ENCODE measurements around the gene ZNF575.

ZNF575 gene

GRCh38 chr19:43532962-43533545 lies at the start of gene ZNF575:
ZNF575 (plus strand) TSS chr19:43533188; CDS start chr19:43534423, 1,235 bp downstream.
- in situ Hi-C loops (cut with HindIII; ENCODE audit: low sequenced_read_pairs): loop anchor here (25.0 kb wide), 1 partner anchor 96 kb away; no protein-coding TSS in a partner anchor

DNA sequence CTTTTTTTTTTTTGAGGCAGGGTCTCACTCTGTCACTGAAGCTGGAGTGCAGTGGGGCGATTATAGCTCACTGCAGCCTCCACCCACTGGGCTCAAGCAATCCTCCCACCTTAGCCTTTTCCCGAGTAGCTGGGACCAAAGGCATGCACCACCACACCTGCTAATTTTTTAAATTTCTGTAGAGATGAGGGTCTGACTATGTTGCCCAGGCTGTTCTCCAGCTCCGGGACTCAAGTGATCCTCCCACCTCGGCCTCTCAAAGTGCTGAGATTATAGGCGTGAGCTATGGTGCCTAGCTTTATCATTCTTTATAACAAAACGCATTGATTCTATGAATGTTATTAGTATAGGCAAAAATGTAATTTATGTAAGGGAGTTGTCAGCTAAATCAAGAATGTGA lies 49.7 kb upstream of the ZNF575 start:
- in situ Hi-C loops (cut with HindIII; ENCODE audit: low sequenced_read_pairs): no loop called here

GRCh38 chr19:43485951-43486350 lies 47.0 kb upstream of the ZNF575 start:
- in situ Hi-C loops (cut with HindIII; ENCODE audit: low sequenced_read_pairs): no loop called here

GRCh38 chr19:43486412-43486811 lies 46.6 kb upstream of the ZNF575 start:
- in situ Hi-C loops (cut with HindIII; ENCODE audit: low sequenced_read_pairs): no loop called here

GRCh38 chr19:43488179-43488578 lies 44.8 kb upstream of the ZNF575 start:
- in situ Hi-C loops (cut with HindIII; ENCODE audit: low sequenced_read_pairs): no loop called here

DNA sequence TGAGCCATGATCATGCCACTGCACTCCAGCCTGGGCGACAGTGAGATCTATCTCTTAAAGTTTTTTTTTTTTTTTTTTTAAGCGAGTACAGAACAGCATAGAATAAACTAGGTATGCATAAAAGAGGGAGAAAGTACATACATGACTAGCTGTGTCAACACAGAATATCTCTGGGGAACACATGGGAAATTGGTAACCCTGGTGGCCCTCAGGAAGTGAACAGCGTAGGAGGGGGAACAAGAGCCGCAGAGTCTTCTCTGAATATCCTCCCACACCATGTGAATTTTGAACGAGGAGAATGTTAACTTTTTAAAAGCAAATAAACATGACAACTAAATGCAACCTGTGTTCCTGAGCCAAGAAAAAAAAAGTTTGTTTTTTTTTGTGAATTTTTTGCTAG lies 43.7 kb upstream of the ZNF575 start:
- in situ Hi-C loops (cut with HindIII; ENCODE audit: low sequenced_read_pairs): no loop called here

DNA sequence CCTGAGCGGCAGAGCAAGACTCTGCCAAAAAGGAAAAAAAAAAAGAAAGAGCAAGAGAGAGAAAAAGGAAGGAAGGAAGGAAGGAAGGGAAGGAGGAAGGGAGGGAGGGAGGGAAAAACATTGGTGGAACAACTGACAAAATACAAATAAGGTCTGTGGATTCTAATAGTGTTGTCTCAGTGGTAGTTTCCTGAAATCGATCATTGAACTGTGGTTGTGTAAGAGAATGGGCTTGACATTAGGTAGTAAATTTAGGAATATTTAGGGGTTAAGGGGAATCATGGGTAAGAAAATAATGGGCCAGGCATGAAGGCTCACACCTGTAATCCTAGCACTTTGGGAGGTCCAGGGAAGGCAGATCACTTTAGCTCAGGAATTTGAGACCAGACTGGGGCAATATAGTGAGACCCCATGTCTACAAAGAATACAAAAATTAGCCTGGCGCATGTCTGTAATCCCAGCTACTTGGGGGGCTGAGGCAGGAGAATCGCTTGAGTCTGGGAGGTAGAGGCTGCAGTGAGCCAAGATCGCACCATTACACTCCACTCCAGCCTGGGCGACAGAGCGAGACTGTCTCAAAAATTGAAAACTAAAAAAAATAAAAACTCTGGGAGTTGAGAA lies 42.9 kb upstream of the ZNF575 start:
- in situ Hi-C loops (cut with HindIII; ENCODE audit: low sequenced_read_pairs): no loop called here

- in situ Hi-C loops (cut with HindIII; ENCODE audit: low sequenced_read_pairs): no loop called here
Measured at GRCh38 chr19:43490759-43491158, 42.2 kb upstream of the ZNF575 start.

DNA sequence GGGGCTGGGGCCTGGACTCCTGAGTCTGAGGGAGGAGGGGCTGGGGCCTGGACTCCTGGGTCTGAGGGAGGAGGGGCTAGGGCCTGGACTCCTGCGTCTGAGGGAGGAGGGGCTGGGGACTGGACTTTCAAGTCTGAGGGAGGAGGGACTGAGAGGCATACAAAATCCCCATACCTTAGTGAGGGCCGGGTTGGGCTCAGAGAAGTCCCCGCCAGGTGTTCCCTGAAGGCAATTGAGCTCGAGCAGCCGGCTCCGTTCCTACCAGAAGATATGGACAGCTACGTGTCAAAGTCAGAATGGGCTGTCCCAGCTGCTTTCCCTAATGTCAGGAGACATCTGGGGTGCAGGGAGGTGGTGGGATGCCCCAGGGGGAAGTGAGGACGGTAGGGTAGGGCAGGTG lies 37.9 kb upstream of the ZNF575 start:
- in situ Hi-C loops (cut with HindIII; ENCODE audit: low sequenced_read_pairs): no loop called here

DNA sequence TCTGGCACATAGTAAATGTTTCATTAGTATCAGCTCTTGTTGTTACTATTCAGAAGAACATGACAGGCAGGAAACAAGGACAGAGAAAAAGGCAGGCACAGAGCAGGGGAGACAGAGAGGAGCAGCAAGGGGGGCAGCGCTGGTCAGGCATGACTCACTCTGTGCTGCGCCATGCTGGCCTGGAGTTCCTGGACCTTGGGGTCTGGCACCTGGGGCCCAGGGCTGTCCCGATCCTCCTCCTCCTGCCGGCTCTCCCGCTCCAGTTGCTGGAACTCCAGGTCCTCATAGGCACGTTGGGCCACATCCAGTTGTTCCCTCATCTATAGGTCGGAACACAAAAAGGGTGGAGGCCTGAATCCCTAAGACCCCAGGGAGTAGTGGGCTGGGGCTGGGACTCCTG lies 36.0 kb upstream of the ZNF575 start:
- in situ Hi-C loops (cut with HindIII; ENCODE audit: low sequenced_read_pairs): no loop called here

DNA sequence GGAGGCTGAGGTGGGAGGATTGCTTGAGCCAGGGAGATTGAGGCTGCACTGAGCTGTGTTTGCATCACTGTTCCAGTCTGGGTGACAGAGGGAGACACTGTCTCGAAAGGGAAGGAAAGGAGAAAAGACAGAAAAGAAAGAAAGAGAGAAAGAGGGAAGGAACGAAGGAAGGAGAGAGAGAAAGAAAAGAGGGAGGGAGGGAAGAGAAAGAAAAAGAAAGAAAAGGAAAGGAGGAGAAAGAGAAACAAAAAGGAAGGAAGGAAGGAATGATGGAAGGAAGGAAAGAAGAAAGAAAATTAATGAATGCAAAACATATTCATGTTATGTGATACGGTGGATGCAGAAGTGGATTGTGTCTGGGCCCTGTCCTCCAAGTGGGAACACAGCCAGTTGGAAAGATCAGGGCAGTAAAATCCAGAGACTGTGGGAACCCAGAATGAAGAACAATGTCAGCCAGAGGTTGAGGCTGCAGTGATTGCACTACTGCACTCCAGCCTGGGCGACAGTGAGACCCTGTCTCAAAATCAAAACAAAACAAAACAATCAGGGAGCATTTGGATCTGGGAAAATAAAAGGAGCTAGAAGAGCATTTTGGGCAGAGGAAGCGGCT lies 34.6 kb upstream of the ZNF575 start:
- in situ Hi-C loops (cut with HindIII; ENCODE audit: low sequenced_read_pairs): no loop called here

DNA sequence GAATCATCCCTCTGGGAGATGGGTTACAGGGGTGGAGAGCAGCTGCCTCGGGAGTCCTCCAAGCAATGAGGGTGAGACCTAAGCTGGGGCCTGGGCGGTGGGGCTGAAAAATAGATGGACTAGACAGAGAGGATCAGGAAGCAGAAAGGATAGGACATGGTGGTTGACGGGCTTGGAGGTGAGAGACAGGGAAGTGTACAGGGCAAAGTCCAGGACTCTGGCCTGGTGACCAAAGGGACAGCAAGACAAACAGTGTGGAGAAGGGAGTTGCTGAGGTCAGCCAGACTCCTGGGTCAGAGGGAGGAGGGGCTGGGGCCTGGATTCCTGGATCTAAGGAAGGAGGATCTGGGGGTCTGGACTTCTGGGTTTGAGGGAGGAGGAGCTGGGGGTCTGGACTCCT lies 33.9 kb upstream of the ZNF575 start:
- in situ Hi-C loops (cut with HindIII; ENCODE audit: low sequenced_read_pairs): no loop called here

DNA sequence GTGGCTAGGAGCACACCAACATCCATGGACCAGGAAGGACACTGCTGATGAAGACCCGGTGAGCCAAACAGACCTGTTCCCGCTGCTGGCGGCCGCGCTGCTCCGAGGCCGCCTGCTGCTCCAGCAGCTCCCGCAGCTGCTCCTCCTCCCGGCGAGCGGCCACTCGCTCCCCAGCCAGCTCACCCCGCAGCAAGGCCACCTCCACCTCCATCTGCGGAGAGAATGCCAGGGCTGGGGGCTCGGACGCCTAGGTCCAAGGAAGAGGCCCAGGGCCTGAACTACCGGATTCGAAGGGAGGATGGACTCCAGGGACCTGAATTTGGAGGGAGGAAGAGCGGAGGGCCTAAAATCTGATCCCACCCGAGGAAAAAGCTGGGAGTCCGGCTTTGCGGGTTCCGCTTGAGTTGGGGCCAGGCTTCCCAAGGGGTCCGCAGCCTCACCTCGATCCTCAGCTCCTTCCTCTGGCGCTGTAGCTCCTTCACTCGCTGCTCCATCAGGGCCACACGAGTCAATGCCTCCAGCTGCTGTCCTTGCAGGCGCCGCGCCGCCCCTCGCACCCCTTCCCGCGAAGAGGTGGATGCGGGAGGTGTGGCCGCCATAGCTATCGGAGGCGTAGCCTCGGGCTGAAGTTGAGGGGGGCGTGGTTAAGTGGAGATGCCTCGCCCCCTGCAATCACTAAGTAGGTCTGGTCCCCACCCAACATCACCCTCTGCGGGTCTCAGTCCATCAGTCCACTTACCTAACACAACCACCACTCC lies 31.1 kb upstream of the ZNF575 start:
- in situ Hi-C loops (cut with HindIII; ENCODE audit: low sequenced_read_pairs): no loop called here

DNA sequence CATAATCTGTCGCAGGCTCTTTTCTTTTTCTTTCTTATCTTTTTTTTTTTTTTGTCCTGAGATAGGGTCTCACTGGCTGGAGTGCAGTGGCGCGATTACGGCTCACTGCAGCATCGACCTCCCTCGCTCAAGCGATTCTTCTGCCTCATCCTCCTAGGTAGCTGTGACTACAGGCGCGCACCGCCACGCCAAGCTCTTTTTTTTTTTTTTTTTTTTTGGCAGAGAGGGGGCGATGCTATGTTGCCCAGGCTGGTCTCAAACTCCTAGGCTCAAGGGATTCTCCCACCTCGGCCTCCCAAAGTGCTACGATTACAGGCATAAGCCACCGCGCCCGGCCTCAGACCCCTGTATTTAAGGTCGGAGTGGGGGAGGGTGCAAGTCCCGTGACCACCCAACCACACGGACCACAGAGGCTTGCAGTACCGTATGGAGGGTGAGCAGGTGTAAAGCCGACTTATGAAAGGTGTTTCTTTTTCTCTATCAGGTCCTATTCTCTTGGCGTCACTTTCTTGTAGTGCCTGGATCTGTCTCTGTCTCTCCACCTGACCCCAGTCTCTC lies 30.5 kb upstream of the ZNF575 start:
- in situ Hi-C loops (cut with HindIII; ENCODE audit: low sequenced_read_pairs): no loop called here

DNA sequence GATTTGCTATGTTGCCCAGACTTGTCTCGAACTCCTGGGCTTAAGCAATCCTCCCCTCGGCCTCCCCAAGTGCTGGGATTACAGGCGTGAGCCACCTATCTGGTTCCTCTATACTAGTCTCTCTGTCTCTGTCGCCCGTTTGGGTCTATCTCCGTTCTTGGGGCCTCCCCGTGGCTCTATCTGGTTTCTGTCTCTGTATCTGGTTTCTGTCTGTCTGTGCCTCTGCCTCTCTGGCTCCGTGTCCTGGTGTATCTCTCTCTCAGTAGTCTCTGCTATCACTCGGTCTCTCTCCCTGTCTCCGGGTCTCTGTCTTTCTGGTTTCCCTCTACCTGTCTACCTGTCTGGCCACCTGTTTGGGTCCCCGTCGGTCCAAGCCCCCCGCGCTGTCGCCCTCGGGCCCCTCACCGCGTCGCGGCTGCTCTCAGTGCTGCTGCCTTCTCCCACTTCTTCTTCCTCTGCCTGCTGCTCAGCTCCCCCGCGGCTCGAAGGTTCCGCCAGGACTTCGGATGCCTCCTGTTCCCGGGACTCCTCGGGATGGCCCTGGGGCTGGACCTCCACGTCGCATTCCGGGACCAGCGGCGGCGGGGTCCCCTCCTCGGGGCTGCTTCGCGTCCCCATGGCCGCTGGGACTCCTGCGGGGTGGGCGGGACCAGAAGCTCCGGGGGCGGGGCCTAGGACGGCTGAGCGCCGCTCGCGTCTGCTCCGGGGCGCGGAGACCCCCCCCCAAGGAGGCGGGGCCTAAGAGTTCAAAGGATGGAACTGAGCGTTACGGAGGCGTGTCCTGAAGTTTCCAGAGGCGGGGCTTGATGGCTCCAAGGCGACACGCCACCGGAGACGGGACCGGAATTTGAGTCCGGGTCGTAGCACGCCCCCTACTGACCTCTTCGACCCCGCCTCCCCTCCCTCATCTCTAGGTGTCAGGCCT lies 29.2 kb upstream of the ZNF575 start:
- in situ Hi-C loops (cut with HindIII; ENCODE audit: low sequenced_read_pairs): no loop called here

DNA sequence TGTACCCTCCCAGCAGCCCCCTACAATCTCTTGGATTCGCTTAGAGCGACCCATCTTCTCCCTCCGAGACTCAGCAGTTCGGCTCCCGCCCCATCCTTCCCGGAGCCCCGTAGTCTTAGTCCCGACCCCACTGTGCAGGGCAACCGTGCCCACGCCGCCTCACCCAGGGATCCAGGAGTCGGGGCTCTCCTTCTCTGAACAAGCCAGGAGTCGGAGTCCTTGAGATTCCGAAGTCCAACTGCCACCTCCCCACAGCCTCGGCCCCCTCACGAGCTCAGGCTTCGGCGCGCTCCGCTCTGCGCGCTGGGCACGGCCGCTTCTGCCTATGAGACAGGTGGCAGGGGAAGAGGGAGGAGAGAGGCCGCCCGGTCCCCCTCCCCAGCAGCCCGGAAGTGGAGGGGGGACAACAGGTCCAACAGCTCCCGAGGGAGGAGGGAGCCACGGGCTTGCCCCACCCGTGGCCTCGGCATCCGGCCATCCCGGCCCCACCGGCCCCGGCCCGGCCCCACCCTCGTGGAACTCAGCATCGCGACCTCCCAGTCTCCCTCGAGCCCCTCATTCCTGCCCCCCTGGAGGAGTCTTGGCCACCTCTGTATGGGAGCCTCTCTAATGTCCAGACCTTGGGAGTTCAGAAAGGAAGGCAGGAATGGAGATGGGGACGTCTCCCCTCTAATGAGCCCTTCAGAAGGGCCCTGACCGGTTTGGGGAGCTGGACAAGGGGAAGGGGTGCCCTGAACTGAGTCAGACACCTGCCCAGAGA lies 28.4 kb upstream of the ZNF575 start, which contains the start of gene PHLDB3:
TSS of gene PHLDB3 (minus strand) at position 321 of the 760 bp plus-strand sequence. CDS start 628 bp downstream, outside the sequence.
- in situ Hi-C loops (cut with HindIII; ENCODE audit: low sequenced_read_pairs): no loop called here

- in situ Hi-C loops (cut with HindIII; ENCODE audit: low sequenced_read_pairs): no loop called here
Measured at GRCh38 chr19:43505186-43505456, 27.9 kb upstream of the ZNF575 start.

DNA sequence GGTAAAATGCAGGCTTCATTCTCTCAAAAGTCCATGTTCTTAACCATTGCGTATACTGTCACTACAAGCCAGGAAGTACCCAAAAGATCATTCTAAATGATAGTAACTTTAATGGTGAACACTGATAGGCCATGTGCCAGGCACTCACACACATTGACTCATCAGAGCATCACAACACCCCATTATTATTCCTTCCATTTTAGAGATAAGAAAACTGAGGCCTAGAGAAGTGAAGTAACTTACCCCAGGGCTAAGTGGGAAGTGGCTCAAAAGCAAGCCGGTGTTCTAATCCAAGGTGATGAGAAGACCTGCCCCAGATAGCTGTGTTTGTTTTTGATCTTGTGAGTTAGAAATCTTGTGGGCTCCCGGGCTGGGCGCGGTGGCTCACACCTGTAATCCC lies 27.0 kb upstream of the ZNF575 start:
- in situ Hi-C loops (cut with HindIII; ENCODE audit: low sequenced_read_pairs): no loop called here

- in situ Hi-C loops (cut with HindIII; ENCODE audit: low sequenced_read_pairs): no loop called here
Measured at GRCh38 chr19:43506629-43507028, 26.4 kb upstream of the ZNF575 start.

- in situ Hi-C loops (cut with HindIII; ENCODE audit: low sequenced_read_pairs): no loop called here
Measured at GRCh38 chr19:43507880-43508279, 25.1 kb upstream of the ZNF575 start.

Data from DLD1 (cell line).